GM12875 (cell line): ENCODE measurements around the gene MAP3K7.

ENCODE experiments used
- H3K4me3 ChIP-seq: one replicate; pipeline ENCODE4 v1.5.1; 2011; ENCODE audit warnings: low read depth, low read length, control low read depth
- CTCF ChIP-seq: IDR thresholded peaks from 2 replicates; pipeline ENCODE4 v1.5.1; 2011; ENCODE audit warnings: low read depth, mild to moderate bottlenecking, control low read depth, inconsistent platforms, low read length, moderate library complexity, borderline replicate concordance; ENCODE audit not compliant: insufficient read depth

Gene MAP3K7

GRCh38 chr6:90538278-90539046 lies 48.4 kb downstream of the MAP3K7 start:
- no peak for TF ChIP-seq CTCF
- no peak overlapping the region for H3K4me3 ChIP-seq

- TF ChIP-seq CTCF = no peak
- H3K4me3 ChIP-seq = no peak overlapping the region
Observed at GRCh38 chr6:90537723-90538258, 49.1 kb downstream of the MAP3K7 start.

GRCh38 chr6:90537027-90537426 lies 49.8 kb downstream of the MAP3K7 start:
- TF ChIP-seq CTCF = no peak
- H3K4me3 ChIP-seq = no peak overlapping the region

GRCh38 chr6:90536520-90536919 lies 50.4 kb downstream of the MAP3K7 start:
- H3K4me3 ChIP-seq = no peak overlapping the region
- TF ChIP-seq CTCF = no peak

- TF ChIP-seq CTCF = no peak
Observed at GRCh38 chr6:90534337-90535025, 52.4 kb downstream of the MAP3K7 start.

GRCh38 chr6:90533615-90534336 lies 53.1 kb downstream of the MAP3K7 start:
- no peak for TF ChIP-seq CTCF
- H3K4me3 ChIP-seq = no peak overlapping the region

More at GRCh38 chr6:90534337-90535025, 52.4 kb downstream of the MAP3K7 start:
- H3K4me3 ChIP-seq = no peak overlapping the region
